Heart left ventricle (tissue), 13 donors: Measurements from ENCODE around the gene GCA.

ENCODE experiments used
- POLR2A ChIP-seq, 2 donors: fragments of 450-650 bp; IDR thresholded peaks; one replicate each; pipeline ENCODE4 v1.6.1; 2017; ENCODE audit warnings: antibody characterized with exemption in 2 of 2, mild to moderate bottlenecking in 2 of 2, moderate library complexity in 2 of 2
- TF ChIP-seq, protein P1 (sequence below), 12 donors: fragments of 200-600 bp; sonication (generic) in 4 of 12; IDR thresholded peaks; one replicate each; pipeline versions ENCODE4 v1.5.0 to v1.8.0; 2018 to 2022; ENCODE audit warnings: antibody characterized with exemption in 12 of 12, mild to moderate bottlenecking in 5 of 12
- donor health status: ischemic (EF 13 %, LVEDD 7.1; RV severe dilation, severe dysfunction).
- donor health status: DM: no; HTN: yes; CAD: no.
- donor health status: DM: no; HTN: no; CAD: no.
- donor health status: ischemic (EF 25% LVEDD 6.9; RV normal size, moderate dysfunction).
- donor health status: ischemic (EF 25% LVEDD 5.7; RV mildly dilated, moderate dysfunction).
- donor health status: ischemic (EF 35%, LVEDD 5.7; RV mildly dilated, moderate dysfunction).
- donor health status: nonischemic (EF 11% LVEDD 7.7; RV severe dilation, severe dysfunction).
- donor health status: DM: yes; HTN: yes; CAD: no.
- donor health status: PGD.
- donor health status: ischemic (EF 29% LVEDD 5.4; RV normal size, mild dysfunction).
- donor health status: nonischemic (EF 23%, LVEDD 6.1; RV moderate dilation, normal function).

DNA sequence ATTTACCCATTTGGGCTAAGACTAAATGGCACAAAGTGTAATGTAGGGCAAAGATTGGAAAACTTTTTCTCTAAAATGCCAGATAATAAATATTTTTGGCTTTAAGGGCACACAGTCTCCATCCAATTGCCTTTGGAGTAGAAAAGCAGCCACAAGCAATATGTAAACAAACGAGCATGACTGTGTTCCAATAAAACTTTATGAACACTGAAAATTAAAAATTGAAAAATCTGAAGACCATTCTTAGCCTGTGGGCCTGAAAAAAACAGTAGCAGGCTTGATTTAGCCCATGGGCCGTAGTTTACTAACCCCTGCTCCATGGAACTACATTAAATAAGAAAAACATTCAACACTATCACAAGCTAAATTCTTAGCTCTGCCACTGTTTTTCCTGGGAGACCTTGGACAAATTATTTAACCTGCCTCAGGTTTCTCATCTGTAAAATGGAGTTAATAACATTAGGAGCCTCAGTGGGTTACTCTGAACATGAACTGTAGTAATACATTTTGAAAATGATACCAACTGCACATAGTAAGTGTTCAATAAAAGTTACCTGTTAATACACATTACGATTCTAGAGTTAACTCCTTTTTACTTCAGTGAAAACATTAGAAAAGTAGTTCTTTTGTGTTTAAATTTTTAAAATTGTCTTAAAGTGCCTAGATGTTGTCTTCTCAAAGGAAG lies 26.7 kb upstream of the GCA start:
- TF ChIP-seq, protein P1, sequence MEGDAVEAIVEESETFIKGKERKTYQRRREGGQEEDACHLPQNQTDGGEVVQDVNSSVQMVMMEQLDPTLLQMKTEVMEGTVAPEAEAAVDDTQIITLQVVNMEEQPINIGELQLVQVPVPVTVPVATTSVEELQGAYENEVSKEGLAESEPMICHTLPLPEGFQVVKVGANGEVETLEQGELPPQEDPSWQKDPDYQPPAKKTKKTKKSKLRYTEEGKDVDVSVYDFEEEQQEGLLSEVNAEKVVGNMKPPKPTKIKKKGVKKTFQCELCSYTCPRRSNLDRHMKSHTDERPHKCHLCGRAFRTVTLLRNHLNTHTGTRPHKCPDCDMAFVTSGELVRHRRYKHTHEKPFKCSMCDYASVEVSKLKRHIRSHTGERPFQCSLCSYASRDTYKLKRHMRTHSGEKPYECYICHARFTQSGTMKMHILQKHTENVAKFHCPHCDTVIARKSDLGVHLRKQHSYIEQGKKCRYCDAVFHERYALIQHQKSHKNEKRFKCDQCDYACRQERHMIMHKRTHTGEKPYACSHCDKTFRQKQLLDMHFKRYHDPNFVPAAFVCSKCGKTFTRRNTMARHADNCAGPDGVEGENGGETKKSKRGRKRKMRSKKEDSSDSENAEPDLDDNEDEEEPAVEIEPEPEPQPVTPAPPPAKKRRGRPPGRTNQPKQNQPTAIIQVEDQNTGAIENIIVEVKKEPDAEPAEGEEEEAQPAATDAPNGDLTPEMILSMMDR (IDR thresholded peaks at IDR 0.05) = no peak
- no peak for TF ChIP-seq POLR2A (IDR thresholded peaks at IDR 0.05)
